ENCODE results near the gene FOXP4.

- TF ChIP-seq CTCF (conservative IDR thresholded peaks at IDR 0.05) (no peak), ZFX (IDR thresholded peaks at IDR 0.05) (no peak)
Observed at GRCh38 chr6:41636833-41637193, 90.6 kb downstream of the FOXP4 start.
